Transverse colon (tissue), 4 donors: ENCODE results near the gene NDRG3. TPM values are rescaled to one million over a fixed set of nuclear protein-coding genes. Genes with fewer than 3 reads are reported as not detected.

Experiments used
- DNase-seq: peaks from one replicate; pipeline ENCODE4 v3.0.0-alpha.2; 2019
- H3K27ac ChIP-seq, 4 donors: fragments of 200-600 bp; sonication (generic); 2 replicates each; pipeline ENCODE4 v1.5.1; 2016 to 2018; ENCODE audit warnings: inconsistent platforms in 4 of 4
- H3K27me3 ChIP-seq: fragments of 200-600 bp; sonication (generic); 2 replicates; pipeline ENCODE4 v1.5.1; 2017; ENCODE audit warnings: inconsistent platforms
- H3K36me3 ChIP-seq, 4 donors: fragments of 200-600 bp; sonication (generic); 2 replicates each; pipeline ENCODE4 v1.5.1; 2017 to 2019; ENCODE audit warnings: inconsistent platforms in 4 of 4
- H3K4me1 ChIP-seq, 4 donors: fragments of 200-600 bp; sonication (generic); 2 replicates each; pipeline ENCODE4 v1.5.1; 2017 to 2020; ENCODE audit warnings: inconsistent platforms in 4 of 4
- H3K4me3 ChIP-seq, 4 donors: fragments of 200-600 bp; sonication (generic); 1 replicate in 1 of 4; 2 replicates in 3 of 4; pipeline versions ENCODE4 v1.5.1 to v1.6.1; 2017 to 2019; ENCODE audit warnings: inconsistent platforms in 4 of 4
- H3K9me3 ChIP-seq, 2 donors: fragments of 200-600 bp; sonication (generic); 2 replicates each; pipeline ENCODE4 v1.5.1; 2017 to 2019; ENCODE audit warnings: inconsistent platforms in 2 of 2
- EP300 ChIP-seq: sonication (generic); formaldehyde crosslinking; IDR thresholded peaks from one replicate; pipeline ENCODE4 v1.6.1; 2017; ENCODE audit warnings: antibody characterized with exemption, low read depth
- POLR2A ChIP-seq: fragments of 450-650 bp; IDR thresholded peaks from one replicate; pipeline ENCODE4 v1.6.1; 2016; ENCODE audit warnings: antibody characterized with exemption, mild to moderate bottlenecking, moderate library complexity
- POLR2AphosphoS5 ChIP-seq, 3 donors: sonication (generic); formaldehyde crosslinking; IDR thresholded peaks; one replicate each; pipeline ENCODE4 v1.6.1; 2016; ENCODE audit warnings: antibody characterized with exemption in 3 of 3
- WGBS, 2 donors: methylation state at CpG; one replicate each; pipeline ENCODE4 v1.1.5; 2018; ENCODE audit warnings: low coverage in 1 of 2; 5-methylcytosine and 5-hydroxymethylcytosine counted together
- in situ Hi-C, 4 donors: fragments of 200-750 bp; cut with MboI; loops; one replicate each; pipeline versions ENCODE4 v1.15.0 to v1.15.1; 2017; ENCODE audit warnings: low sequenced_read_pairs in 3 of 4, low pct_ligation_motif_present in 1 of 4, low pct_unique_long_range_greater_than_20kb in 1 of 4
- intact Hi-C: fragments of 100-400 bp; cut with DNase I; formaldehyde crosslinking; loops from one replicate; pipeline ENCODE4 v1.15.1; 2023; ENCODE audit warnings: low total_unique reads
- total RNA-seq, 4 donors: library from RNA; depleted of rRNA; stranded (reverse); fragments of >200 nt; gene quantifications; one replicate each; pipeline ENCODE4 v1.1.0, GENCODE V29; 2016
- TF ChIP-seq, protein P1 (sequence below), 5 experiments: fragments of 200-600 bp in 3 of 5; fragments of 450-650 bp in 2 of 5; sonication (generic) in 3 of 5; IDR thresholded peaks; 1 replicate in 2 of 5; 2 replicates in 3 of 5; pipeline ENCODE4 v1.5.1; 2016 to 2017; ENCODE audit warnings: antibody characterized with exemption in 5 of 5, inconsistent platforms in 3 of 5, mild to moderate bottlenecking in 2 of 5, moderate library complexity in 1 of 5

NDRG3 gene
- total RNA-seq, 4 donors from 2014 or later, result 1.9 to 54.7 (median 33.1) TPM

DNA sequence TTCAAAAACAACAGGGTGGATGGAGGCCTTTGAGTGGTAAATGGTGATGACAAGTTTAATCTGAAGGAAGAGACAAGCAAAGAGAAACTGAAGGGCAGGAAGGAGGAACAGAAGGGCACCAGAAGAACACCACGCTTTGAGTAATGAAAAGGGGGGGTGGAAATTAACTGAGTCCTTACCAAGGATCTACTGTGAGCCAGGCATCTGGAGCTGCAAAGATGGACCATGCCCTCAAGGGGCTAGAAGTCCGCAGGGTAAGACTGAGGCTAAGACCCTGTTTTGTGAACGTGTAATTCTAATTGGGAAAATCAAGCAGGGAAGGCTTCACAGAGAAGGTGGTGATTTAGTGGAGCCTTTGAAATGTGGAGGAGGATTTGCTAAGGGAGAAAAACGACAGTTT lies 1.6 kb downstream of the NDRG3 start:
- 63 to 73% methylated on average over 2 to 4 of the region's 4 CpGs for WGBS, 2 donors
- no peak for TF ChIP-seq POLR2AphosphoS5 (IDR thresholded peaks at IDR 0.05)
- TF ChIP-seq, protein P1, sequence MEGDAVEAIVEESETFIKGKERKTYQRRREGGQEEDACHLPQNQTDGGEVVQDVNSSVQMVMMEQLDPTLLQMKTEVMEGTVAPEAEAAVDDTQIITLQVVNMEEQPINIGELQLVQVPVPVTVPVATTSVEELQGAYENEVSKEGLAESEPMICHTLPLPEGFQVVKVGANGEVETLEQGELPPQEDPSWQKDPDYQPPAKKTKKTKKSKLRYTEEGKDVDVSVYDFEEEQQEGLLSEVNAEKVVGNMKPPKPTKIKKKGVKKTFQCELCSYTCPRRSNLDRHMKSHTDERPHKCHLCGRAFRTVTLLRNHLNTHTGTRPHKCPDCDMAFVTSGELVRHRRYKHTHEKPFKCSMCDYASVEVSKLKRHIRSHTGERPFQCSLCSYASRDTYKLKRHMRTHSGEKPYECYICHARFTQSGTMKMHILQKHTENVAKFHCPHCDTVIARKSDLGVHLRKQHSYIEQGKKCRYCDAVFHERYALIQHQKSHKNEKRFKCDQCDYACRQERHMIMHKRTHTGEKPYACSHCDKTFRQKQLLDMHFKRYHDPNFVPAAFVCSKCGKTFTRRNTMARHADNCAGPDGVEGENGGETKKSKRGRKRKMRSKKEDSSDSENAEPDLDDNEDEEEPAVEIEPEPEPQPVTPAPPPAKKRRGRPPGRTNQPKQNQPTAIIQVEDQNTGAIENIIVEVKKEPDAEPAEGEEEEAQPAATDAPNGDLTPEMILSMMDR (IDR thresholded peaks at IDR 0.05), result no peak
- TF ChIP-seq EP300, result no peak
- no peak for TF ChIP-seq POLR2A
- intact Hi-C loops, result no loop called here

DNA sequence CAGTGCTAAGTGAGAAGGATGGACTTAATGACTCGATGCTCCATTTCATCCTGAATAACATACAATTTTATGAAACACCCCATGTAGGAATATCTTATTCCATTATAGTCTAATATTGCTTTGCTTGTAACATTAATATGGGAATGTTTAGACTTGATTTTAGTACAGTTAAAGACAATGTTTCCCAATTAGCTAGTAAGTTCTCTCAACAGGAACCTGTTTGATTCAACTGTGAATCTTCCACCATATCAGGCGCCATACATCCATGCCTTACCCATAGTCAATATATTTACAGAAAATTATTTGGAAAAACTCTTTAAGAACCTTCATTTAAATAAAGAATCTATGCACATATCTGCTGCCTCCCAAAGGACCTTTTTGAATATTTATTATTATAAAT lies 3.3 kb downstream of the NDRG3 start:
- no peaks in the 10 kb centered on the region for H3K36me3 ChIP-seq
- WGBS, 2 donors, result 92 to 94% methylated on average over 2 of the region's 2 CpGs
- no peak for DNase-seq
- peaks cover 0 to 22% (median 12%) of the 10 kb centered on the region in 4 donors for H3K4me1 ChIP-seq
- intact Hi-C loops, result no loop called here
- no peaks in the 10 kb centered on the region for H3K9me3 ChIP-seq
- no peak overlapping the region for H3K4me3 ChIP-seq
- no peak overlapping the region for H3K27ac ChIP-seq
- in situ Hi-C loops, result no loop called here
- TF ChIP-seq EP300, result no peak
- no peak for TF ChIP-seq POLR2AphosphoS5 (IDR thresholded peaks at IDR 0.05)
- TF ChIP-seq, protein P1 (IDR thresholded peaks at IDR 0.05), result no peak
- no peaks in the 10 kb centered on the region for H3K27me3 ChIP-seq

More for the DNA sequence above, 1.6 kb downstream of the NDRG3 start:
- H3K27ac ChIP-seq, result peak overlapping the region in 3 of 4 donors; percentile 74 to 83 (median 81)
- no peaks in the 10 kb centered on the region for H3K27me3 ChIP-seq
- no peaks in the 10 kb centered on the region for H3K9me3 ChIP-seq
- no peaks in the 10 kb centered on the region for H3K36me3 ChIP-seq
- H3K4me3 ChIP-seq, result no peak overlapping the region
- peaks cover 0 to 22% (median 12%) of the 10 kb centered on the region in 4 donors for H3K4me1 ChIP-seq
- no peak for DNase-seq
- in situ Hi-C loops, result no loop called here

DNA sequence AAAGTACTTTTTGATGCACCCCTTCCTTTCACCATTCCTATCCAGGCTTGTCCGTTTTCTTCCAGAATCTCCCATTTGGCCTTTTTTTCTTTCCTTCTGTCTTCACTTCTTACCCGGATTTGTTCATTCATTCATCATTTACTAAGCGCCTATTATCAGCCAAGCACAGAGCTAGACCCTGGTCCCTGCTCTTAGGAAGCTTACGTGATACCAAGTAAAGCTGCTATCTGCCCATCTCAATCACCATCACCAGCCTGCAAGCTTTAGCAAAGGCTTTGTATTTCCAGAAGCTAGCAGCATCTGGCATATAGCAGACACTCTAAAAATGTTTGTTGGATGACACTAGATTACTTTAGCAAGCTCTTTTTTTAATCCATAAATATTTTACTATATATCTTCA lies 4.8 kb downstream of the NDRG3 start:
- no peaks in the 10 kb centered on the region for H3K36me3 ChIP-seq
- DNase-seq, result no peak
- no peak overlapping the region for H3K27ac ChIP-seq
- WGBS, 2 donors, result 72 to 85% methylated on average over 3 to 4 of the region's 4 CpGs
- H3K27me3 ChIP-seq, result no peaks in the 10 kb centered on the region
- no peaks in the 10 kb centered on the region for H3K9me3 ChIP-seq
- H3K4me3 ChIP-seq, result no peak overlapping the region
- intact Hi-C loops, result no loop called here
- TF ChIP-seq EP300, result no peak
- TF ChIP-seq POLR2A, result no peak
- TF ChIP-seq, protein P1 (IDR thresholded peaks at IDR 0.05), result no peak
- no peak for TF ChIP-seq POLR2AphosphoS5 (IDR thresholded peaks at IDR 0.05)
- in situ Hi-C loops, result no loop called here
- H3K4me1 ChIP-seq, result peaks cover 0 to 15% (median 12%) of the 10 kb centered on the region in 4 donors

DNA sequence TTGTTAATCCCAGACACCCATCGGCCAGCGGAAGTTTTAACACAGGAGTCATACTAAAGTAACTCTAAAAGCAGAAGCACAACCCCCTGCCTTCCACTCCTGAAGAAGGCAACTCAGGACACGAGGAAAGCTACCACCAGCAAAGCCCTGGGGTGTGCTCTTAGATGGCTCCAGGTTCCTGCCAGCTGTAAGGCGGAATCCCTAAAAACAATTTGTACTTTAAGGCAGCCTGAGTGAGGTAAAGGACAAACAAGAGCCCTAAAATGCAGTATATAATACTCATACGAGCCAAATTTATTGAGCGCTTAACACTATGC lies 8.7 kb downstream of the NDRG3 start:
- peaks cover 0 to 22% (median 2%) of the 10 kb centered on the region in 4 donors for H3K4me1 ChIP-seq
- no peaks in the 10 kb centered on the region for H3K27me3 ChIP-seq
- H3K27ac ChIP-seq, result no peak overlapping the region
- H3K4me3 ChIP-seq, result no peak overlapping the region
- H3K9me3 ChIP-seq, result no peaks in the 10 kb centered on the region
- in situ Hi-C loops, result no loop called here
- no peak for TF ChIP-seq POLR2A
- TF ChIP-seq EP300, result no peak
- TF ChIP-seq POLR2AphosphoS5 (IDR thresholded peaks at IDR 0.05), result no peak
- TF ChIP-seq, protein P1 (IDR thresholded peaks at IDR 0.05), result no peak
- H3K36me3 ChIP-seq, result no peaks in the 10 kb centered on the region
- intact Hi-C loops, result no loop called here
- 92 to 100% methylated on average over 2 to 6 of the region's 6 CpGs for WGBS, 2 donors
- DNase-seq, result no peak
